Left ventricle myocardium inferior (tissue), 1 donor: ENCODE data around the gene CNNM3. TPM values are rescaled to one million over a fixed set of nuclear protein-coding genes. Genes with fewer than 3 reads are reported as not detected.
"Not testable (repeated sequence)": the region's sequence is repeated elsewhere in the genome, so short reads cannot be mapped to it uniquely, and the experiment has no call there.

Source experiments
- DNase-seq: peaks from one replicate; pipeline ENCODE4 v3.0.0-alpha.2; 2020
- H3K27ac ChIP-seq: fragments of 200-600 bp; replicated peaks from 2 replicates; pipeline ENCODE4 v1.8.0; 2021
- H3K27me3 ChIP-seq: fragments of 200-600 bp; 2 replicates; pipeline ENCODE4 v1.8.0; 2021; ENCODE audit warnings: low read depth
- H3K36me3 ChIP-seq: fragments of 200-600 bp; 2 replicates; pipeline ENCODE4 v1.8.0; 2021
- H3K4me1 ChIP-seq: fragments of 200-600 bp; 2 replicates; pipeline ENCODE4 v1.8.0; 2021
- H3K4me3 ChIP-seq: fragments of 200-600 bp; 2 replicates; pipeline ENCODE4 v1.8.0; 2021; ENCODE audit warnings: mild to moderate bottlenecking, moderate library complexity
- H3K9me3 ChIP-seq: fragments of 200-600 bp; replicated peaks from 2 replicates; pipeline ENCODE4 v1.8.0; 2021
- intact Hi-C: fragments of 100-400 bp; cut with micrococcal nuclease; formaldehyde crosslinking; loops from one replicate; pipeline ENCODE4 v1.11.0; 2022
- total RNA-seq: library from RNA; stranded (reverse); fragmentation: NEBNext Ultra II Directional; extraction: Animal tissue kit (Norgen Biotek cat#: 25700); gene quantifications from one replicate; pipeline ENCODE4 v1.2.1, GENCODE V29; 2021
- TF ChIP-seq, protein P1 (sequence below): fragments of 200-600 bp; IDR thresholded peaks from 2 replicates; pipeline ENCODE4 v1.8.0; 2021; ENCODE audit warnings: antibody characterized with exemption, mild to moderate bottlenecking, borderline replicate concordance
- donor health status: DM: no; HTN: yes; CAD: no; lungs with severe emphysema.

Gene CNNM3
- total RNA-seq, 1 donor from 2014 or later: 11.1 TPM

DNA sequence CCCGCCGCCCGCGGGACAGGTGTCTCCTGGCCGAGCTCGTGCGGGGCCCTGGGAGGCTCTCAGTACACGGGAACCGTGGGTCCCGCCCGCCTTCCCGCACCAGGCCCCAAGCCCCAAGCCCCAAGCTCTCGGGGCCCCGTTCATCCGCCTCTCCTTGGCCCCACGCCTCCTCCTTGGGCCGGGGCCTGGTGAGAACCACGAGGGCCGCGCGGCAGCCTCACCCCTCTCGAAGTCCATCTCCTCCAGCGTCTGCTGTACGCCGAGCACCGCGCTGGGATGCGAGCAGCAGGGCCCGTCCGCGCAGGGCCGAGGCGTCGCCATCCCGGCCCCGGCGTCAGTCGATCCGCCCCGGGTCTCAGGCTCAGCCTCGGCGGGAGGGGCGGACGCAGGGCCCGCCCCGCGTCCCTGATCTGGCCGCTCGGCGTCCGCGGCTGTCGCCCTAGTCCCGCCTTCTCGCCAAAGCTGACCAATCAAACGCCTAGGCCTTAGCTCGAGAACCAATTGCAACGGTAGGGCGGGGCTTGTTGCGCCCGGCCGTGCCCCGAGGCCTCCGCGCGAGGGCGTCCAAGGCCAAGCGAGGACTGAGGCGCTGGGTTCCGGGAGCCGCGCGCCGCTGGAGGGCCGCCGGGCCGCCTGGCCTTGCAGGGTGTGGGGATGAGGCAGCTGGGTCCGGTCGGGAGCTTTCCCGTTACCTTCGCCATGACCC lies 41.8 kb downstream of the CNNM3 start, which contains the start of gene ANKRD39:
Gene ANKRD39, minus strand, starts transcription at position 350 of the 706 bp plus-strand sequence. Its CDS starts 29 bp downstream, at position 321.
- no peaks in the 10 kb centered on the region for H3K9me3 ChIP-seq
- peak; percentile 98 for DNase-seq
- intact Hi-C loops: loop anchor here (5.0 kb wide), 1 partner anchor 94 kb away; no protein-coding TSS in a partner anchor

DNA sequence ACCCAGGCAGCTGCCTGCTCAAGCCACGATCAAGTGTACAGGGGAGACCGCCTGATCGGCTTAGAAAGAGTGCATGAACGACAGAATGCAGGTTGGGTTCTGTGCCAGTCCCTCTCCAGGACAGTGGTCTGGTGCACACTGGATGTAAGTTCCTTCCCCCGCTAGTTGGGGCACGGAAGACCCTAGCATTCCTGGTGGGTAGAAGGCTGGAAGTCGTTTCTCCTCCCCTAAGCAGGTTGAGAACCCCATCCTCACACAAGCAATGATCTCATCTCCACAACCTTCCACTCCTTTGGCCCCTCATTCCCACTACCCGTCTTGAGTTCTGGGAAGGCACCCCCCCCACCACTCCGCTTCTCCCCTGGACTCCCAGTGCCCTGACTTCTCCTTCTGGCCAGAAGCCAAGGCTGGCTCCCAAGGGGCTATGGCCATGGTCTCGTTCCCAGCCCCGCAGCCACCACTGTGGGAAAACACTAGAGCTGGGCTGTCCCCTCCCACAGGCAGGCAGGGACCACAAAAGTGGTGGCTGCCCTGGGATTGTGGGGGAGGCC lies 43.1 kb downstream of the CNNM3 start:
- Histone ChIP-seq H3K36me3 (peaks cover 44% of the 10 kb centered on the region), H3K4me1 (peaks cover 58% of the 10 kb centered on the region), H3K4me3 (peak overlapping the region; percentile 90), H3K9me3 (no peaks in the 10 kb centered on the region), H3K27me3 (no peaks in the 10 kb centered on the region), H3K27ac (peak overlapping the region; percentile 87)
- DNase-seq: peak; percentile 72
- TF ChIP-seq, protein P1, sequence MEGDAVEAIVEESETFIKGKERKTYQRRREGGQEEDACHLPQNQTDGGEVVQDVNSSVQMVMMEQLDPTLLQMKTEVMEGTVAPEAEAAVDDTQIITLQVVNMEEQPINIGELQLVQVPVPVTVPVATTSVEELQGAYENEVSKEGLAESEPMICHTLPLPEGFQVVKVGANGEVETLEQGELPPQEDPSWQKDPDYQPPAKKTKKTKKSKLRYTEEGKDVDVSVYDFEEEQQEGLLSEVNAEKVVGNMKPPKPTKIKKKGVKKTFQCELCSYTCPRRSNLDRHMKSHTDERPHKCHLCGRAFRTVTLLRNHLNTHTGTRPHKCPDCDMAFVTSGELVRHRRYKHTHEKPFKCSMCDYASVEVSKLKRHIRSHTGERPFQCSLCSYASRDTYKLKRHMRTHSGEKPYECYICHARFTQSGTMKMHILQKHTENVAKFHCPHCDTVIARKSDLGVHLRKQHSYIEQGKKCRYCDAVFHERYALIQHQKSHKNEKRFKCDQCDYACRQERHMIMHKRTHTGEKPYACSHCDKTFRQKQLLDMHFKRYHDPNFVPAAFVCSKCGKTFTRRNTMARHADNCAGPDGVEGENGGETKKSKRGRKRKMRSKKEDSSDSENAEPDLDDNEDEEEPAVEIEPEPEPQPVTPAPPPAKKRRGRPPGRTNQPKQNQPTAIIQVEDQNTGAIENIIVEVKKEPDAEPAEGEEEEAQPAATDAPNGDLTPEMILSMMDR: no peak
- intact Hi-C loops: loop anchor here (5.0 kb wide), 1 partner anchor 93 kb away; no protein-coding TSS in a partner anchor

More for the DNA sequence above, 41.8 kb downstream of the CNNM3 start, which contains the start of gene ANKRD39:
- Histone ChIP-seq H3K27ac (peak within 1 kb of the TSS; percentile 87), H3K36me3 (peaks cover 44% of the 10 kb centered on the region), H3K27me3 (no peaks in the 10 kb centered on the region), H3K4me1 (peaks cover 51% of the 10 kb centered on the region), H3K4me3 (peak within 1 kb of the TSS; percentile 90)
- TF ChIP-seq, protein P1: peak; percentile 86

DNA sequence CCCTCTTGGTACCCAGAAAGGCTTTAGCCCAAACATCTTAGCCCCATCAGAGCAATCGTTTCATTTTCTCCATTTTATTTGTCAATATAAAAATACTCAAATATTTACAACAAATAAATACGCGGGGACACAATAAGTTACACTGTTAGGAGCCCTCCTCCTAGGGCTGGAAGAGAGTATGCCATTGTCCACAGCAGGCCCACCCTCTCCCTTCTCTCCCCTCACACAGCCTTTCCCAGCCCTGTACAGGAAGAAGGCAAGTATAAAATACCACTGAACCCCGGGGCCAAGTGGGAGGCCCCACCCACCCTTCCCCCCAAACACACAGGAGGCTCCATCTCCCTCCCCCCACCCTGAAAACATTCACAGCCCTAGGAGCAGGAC lies 43.6 kb downstream of the CNNM3 start:
- TF ChIP-seq, protein P1: no peak
- Histone ChIP-seq H3K9me3 (no peaks in the 10 kb centered on the region), H3K4me3 (no peak overlapping the region), H3K27ac (peak overlapping the region; percentile 87), H3K27me3 (no peaks in the 10 kb centered on the region), H3K4me1 (peaks cover 63% of the 10 kb centered on the region), H3K36me3 (peaks cover 47% of the 10 kb centered on the region)
- no peak for DNase-seq
- intact Hi-C loops: loop anchor here (5.0 kb wide), 1 partner anchor 93 kb away; no protein-coding TSS in a partner anchor

DNA sequence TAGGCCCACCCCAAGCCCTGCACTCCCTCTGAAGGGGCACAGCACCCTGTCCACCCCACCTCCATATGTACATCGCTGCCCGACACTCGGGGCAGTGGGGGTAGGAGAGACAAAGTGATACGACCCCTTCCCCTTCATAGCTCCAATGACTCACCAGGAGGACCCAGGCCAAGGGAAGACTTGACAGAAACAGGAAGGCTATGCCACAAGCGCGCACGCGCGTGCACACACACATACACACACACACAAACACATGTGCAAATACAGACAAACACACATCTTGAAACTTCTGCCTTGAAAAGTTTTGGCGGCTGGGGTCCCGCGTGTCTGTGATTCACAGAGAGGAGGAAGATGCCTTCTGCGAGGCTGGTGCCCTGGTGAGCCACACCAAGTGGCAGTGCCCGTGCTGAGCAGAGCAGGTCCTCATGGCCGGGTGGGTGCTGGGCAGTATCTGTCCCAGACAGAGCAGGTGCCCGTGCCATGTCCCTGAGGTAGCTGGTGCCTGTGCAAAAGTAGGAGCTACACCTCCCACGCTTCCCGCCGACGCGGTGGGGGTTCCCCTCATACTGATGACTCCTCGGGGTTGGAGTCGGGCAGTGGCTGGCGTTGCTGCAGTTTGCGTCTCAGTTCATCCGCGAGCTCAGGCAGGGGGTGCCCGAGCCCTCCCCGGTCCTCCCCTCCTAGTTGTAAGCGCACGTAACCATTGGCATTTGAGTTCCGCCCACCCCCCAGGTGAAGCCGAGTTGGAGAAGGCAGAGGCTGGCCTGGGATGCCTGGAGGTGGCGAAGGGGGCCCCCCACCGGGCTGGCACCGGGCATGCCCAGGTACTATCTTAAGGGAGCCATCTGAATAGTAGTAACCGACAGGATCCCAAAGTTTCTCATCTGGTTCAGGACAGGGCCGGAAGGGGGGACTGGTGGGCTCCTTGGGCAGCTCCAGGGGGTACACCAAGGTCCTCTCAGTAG lies 44.3 kb downstream of the CNNM3 start:
- TF ChIP-seq, protein P1: no peak
- peaks cover 69% of the 10 kb centered on the region for H3K4me1 ChIP-seq
- peak overlapping the region; percentile 87 for H3K27ac ChIP-seq
- peaks cover 53% of the 10 kb centered on the region for H3K36me3 ChIP-seq
- H3K27me3 ChIP-seq: no peaks in the 10 kb centered on the region
- no peak overlapping the region for H3K4me3 ChIP-seq
- DNase-seq: no peak
- intact Hi-C loops: no loop called here
- no peaks in the 10 kb centered on the region for H3K9me3 ChIP-seq

DNA sequence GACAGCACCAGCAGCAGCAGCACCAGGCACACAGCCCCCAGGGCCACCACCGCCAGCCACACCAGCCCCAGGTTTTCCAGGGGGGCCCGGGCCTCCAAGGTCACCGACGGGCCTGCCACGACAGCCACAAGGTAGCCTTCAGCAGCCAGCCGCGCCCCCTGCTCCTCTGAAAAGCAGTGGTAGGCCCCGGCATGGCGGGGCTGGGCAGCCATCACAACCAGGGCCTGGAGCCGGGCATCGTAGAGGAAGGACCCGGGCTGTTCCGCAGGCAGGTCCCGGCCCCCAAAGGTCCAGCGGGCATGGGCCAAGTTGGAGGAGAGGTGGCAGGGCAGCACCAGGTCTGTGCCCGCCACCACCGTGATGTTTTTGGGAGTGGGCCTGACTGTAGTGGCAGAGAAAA lies 45.0 kb downstream of the CNNM3 start:
- Histone ChIP-seq H3K27me3 (no peaks in the 10 kb centered on the region), H3K36me3 (peaks cover 61% of the 10 kb centered on the region), H3K27ac (peak overlapping the region; percentile 87), H3K9me3 (no peaks in the 10 kb centered on the region), H3K4me1 (peaks cover 76% of the 10 kb centered on the region), H3K4me3 (no peak overlapping the region)
- no peak for DNase-seq
- intact Hi-C loops: no loop called here
- TF ChIP-seq, protein P1: no peak

DNA sequence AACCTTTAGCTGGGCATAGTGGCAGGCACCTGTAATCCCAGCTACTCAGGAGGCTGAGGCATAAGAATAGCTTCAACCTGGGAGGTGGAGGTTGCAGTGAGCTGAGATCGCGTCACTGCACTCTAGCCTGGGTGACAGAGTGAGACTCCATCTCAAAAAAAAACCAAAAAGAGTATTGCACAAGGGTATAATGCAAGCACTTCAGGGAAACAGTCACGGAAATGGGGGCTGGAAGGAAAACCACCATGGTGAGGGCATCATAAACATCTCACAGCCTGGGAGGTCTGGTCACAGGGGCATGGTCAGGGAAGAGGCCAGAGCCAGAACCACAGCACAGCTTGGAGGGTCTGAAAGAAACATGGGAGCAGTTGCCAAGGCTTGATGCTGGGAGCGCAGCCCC lies 47.0 kb downstream of the CNNM3 start:
- intact Hi-C loops, H3K9me3 ChIP-seq, H3K4me3 ChIP-seq, H3K27ac ChIP-seq, DNase-seq, H3K27me3 ChIP-seq: not testable (repeated sequence)
- Histone ChIP-seq H3K4me1 (peaks cover 80% of the 10 kb centered on the region), H3K36me3 (peaks cover 75% of the 10 kb centered on the region)
